Panc1 (cell line): ENCODE data around the gene SMARCAD1. TPM values are rescaled to one million over a fixed set of nuclear protein-coding genes. Genes with fewer than 3 reads are reported as not detected.
"Not testable (repeated sequence)": the region's sequence is repeated elsewhere in the genome, so short reads cannot be mapped to it uniquely, and the experiment has no call there.

Source experiments
- ATAC-seq: fragments of 200-7000 bp; cut with Tn5 transposase; 2 replicates; pipeline ENCODE4 v1.9.1; 2020; ENCODE audit warnings: mild to moderate bottlenecking, moderate library complexity
- BruUV-seq: library from RNA; stranded (reverse); fragments of 400-500 nt; replicated peaks from 2 replicates; lab custom pipeline; 2021; lab: Mats Ljungman, UMichigan
- CTCF ChIA-PET: fragments of 300-600 bp; sonication (Branson Sonifier 250); formaldehyde crosslinking; loops from one replicate; lab custom pipeline; 2022; ENCODE audit warnings: antibody characterized with exemption; lab: Charles Lee
- POLR2A ChIA-PET: fragments of 300-600 bp; sonication (Branson Sonifier 250); formaldehyde crosslinking; loops from one replicate; lab custom pipeline; 2022; ENCODE audit warnings: antibody characterized with exemption; lab: Charles Lee
- DNase-seq: peaks from one replicate; pipeline ENCODE4 v3.0.0-alpha.2; 2010; ENCODE audit warnings: low read depth, low spot score
- H3K27ac ChIP-seq: 2 replicates; pipeline ENCODE4 v1.5.1; 2011; ENCODE audit warnings: mild to moderate bottlenecking, low read length, inconsistent platforms
- H3K27me3 ChIP-seq: fragments of 200-500 bp; sonication (Bioruptor generic); 2 replicates; pipeline ENCODE4 v1.6.0; 2014; ENCODE audit warnings: low read length, inconsistent platforms; ENCODE audit not compliant: control insufficient read depth, insufficient read depth
- H3K36me3 ChIP-seq: fragments of 200-500 bp; sonication (Bioruptor generic); 2 replicates; pipeline ENCODE4 v1.5.1; 2014; ENCODE audit warnings: inconsistent platforms, mild to moderate bottlenecking, low read length, moderate library complexity; ENCODE audit not compliant: control insufficient read depth, insufficient read depth
- H3K4me1 ChIP-seq: 2 replicates; pipeline ENCODE4 v1.5.1; 2011; ENCODE audit warnings: inconsistent platforms, mild to moderate bottlenecking, low read length, moderate library complexity; ENCODE audit not compliant: control insufficient read depth, insufficient read depth
- H3K4me3 ChIP-seq, 2 experiments: 2 replicates each; pipeline ENCODE4 v1.5.1; 2011 to 2012; ENCODE audit warnings: low read depth in 2 of 2, low read length in 2 of 2, mild to moderate bottlenecking in 2 of 2, inconsistent platforms in 1 of 2, moderate library complexity in 1 of 2
- H3K9me3 ChIP-seq: fragments of 200-500 bp; sonication (Bioruptor generic); 2 replicates; pipeline ENCODE4 v1.5.1; 2014; ENCODE audit warnings: low read depth, mild to moderate bottlenecking, inconsistent platforms, low read length, moderate library complexity; ENCODE audit not compliant: control insufficient read depth, insufficient read depth
- CTCF ChIP-seq: fragments of 450-650 bp; IDR thresholded peaks from 2 replicates; pipeline ENCODE4 v1.5.1; 2017; ENCODE audit warnings: mild to moderate bottlenecking
- POLR2AphosphoS5 ChIP-seq: IDR thresholded peaks from 2 replicates; pipeline ENCODE4 v1.6.1; 2012; ENCODE audit warnings: mild to moderate bottlenecking, low read depth, low read length, moderate library complexity
- REST ChIP-seq, 2 experiments: IDR thresholded peaks; 2 replicates each; pipeline ENCODE4 v1.6.1; 2011 to 2012; ENCODE audit warnings: low read depth in 2 of 2, control low read depth in 1 of 2, low read length in 1 of 2, mild to moderate bottlenecking in 1 of 2, moderate library complexity in 1 of 2; ENCODE audit not compliant: insufficient read depth in 1 of 2
- SIN3A ChIP-seq: IDR thresholded peaks from 2 replicates; pipeline ENCODE4 v1.6.1; 2012; ENCODE audit warnings: low read depth, mild to moderate bottlenecking, low read length, moderate library complexity, borderline replicate concordance; ENCODE audit not compliant: insufficient read depth
- TCF7L2 ChIP-seq: IDR thresholded peaks from 2 replicates; pipeline ENCODE4 v1.6.1; 2011; ENCODE audit warnings: mild to moderate bottlenecking, low read depth, low read length, inconsistent platforms
- in situ Hi-C: cut with HindIII; loops from 2 replicates; pipeline ENCODE4 v1.10.0; 2016; ENCODE audit warnings: low sequenced_read_pairs, low pct_unique_long_range_greater_than_20kb
- intact Hi-C: fragments of 100-400 bp; cut with micrococcal nuclease; formaldehyde crosslinking; loops from one replicate; pipeline ENCODE4 v1.10.0; 2022; ENCODE audit not compliant: unreplicated experiment
- total RNA-seq: library from RNA; stranded (reverse); gene quantifications from one replicate; pipeline ENCODE4 v1.2.1, GENCODE V29; 2021; ENCODE audit not compliant: unreplicated experiment

The SMARCAD1 gene
- total RNA-seq, 1 experiment from 2014 or later: 20.7 TPM

- ChIA-PET CTCF (no interaction called here), POLR2A (no interaction called here)
- no peaks in the 10 kb centered on the region for H3K9me3 ChIP-seq
- DNase-seq (no peak), ATAC-seq (no peak)
- H3K4me1 ChIP-seq: no peaks in the 10 kb centered on the region
- BruUV-seq: no TSS peak
- H3K36me3 ChIP-seq: no peaks in the 10 kb centered on the region
- no peak overlapping the region for H3K27ac ChIP-seq
- in situ Hi-C loops: no loop called here
- intact Hi-C loops: no loop called here
- TF ChIP-seq POLR2AphosphoS5: no peak
- H3K4me3 ChIP-seq: no peak overlapping the region
- H3K27me3 ChIP-seq: no peaks in the 10 kb centered on the region
Observed at GRCh38 chr4:94306713-94307112, 99.0 kb downstream of the SMARCAD1 start.

GRCh38 chr4:94307231-94307871 lies 99.7 kb downstream of the SMARCAD1 start:
- CTCF ChIA-PET: no interaction called here
- H3K27ac ChIP-seq: no peak overlapping the region
- H3K4me3 ChIP-seq: no peak overlapping the region
- ATAC-seq (no peak), DNase-seq (no peak)
- POLR2A ChIA-PET: no interaction called here
- no peak for TF ChIP-seq REST (IDR thresholded peaks at IDR 0.05; ENCODE audit: insufficient read depth in 1 of 2, low read depth in 2 of 2, low read length in 1 of 2)
- no peak for TF ChIP-seq SIN3A
- no peak for TF ChIP-seq CTCF
- TF ChIP-seq POLR2AphosphoS5: no peak
- TF ChIP-seq TCF7L2: no peak
- in situ Hi-C loops: no loop called here
- H3K9me3 ChIP-seq: no peaks in the 10 kb centered on the region
- BruUV-seq: no TSS peak
- no peaks in the 10 kb centered on the region for H3K4me1 ChIP-seq
- intact Hi-C loops: no loop called here
- H3K27me3 ChIP-seq: no peaks in the 10 kb centered on the region
- no peaks in the 10 kb centered on the region for H3K36me3 ChIP-seq

DNA sequence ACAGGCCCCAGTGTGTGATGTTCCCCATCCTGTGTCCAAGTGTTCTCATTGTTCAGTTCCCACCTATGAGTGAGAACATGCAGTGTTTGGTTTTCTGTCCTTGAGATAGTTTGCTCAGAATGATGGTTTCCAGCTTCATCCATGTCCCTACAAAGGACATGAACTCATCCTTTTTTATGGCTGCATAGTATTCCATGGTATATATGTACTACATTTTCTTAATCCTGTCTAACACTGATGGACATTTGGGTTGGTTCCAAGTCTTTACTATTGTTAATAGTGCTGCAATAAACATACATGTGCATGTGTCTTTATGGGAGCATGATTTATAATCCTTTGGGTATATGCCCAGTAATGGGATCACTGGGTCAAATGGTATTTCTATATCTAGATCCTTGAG lies 112.3 kb downstream of the SMARCAD1 start:
- in situ Hi-C loops, ATAC-seq, DNase-seq, POLR2A ChIA-PET, H3K4me1 ChIP-seq, H3K36me3 ChIP-seq, H3K27me3 ChIP-seq, CTCF ChIA-PET, H3K4me3 ChIP-seq, H3K9me3 ChIP-seq, H3K27ac ChIP-seq, BruUV-seq, intact Hi-C loops: not testable (repeated sequence)
